Ovary (tissue), 9 donors: ENCODE measurements around the gene RASA3. TPM values are rescaled to one million over a fixed set of nuclear protein-coding genes. Genes with fewer than 3 reads are reported as not detected.

Experiments
- DNase-seq, 5 donors: peaks; one replicate each; pipeline ENCODE4 v3.0.0-alpha.2; 2019 to 2020
- H3K27ac ChIP-seq, 2 donors: fragments of 200-600 bp; one replicate each; pipeline versions ENCODE4 v1.5.1 to v1.8.0; 2019 to 2022
- H3K27me3 ChIP-seq: fragments of 200-600 bp; one replicate; pipeline ENCODE4 v1.8.0; 2022
- H3K36me3 ChIP-seq: fragments of 200-600 bp; sonication (generic); one replicate; pipeline ENCODE4 v1.5.1; 2019
- H3K4me1 ChIP-seq: one replicate; pipeline ENCODE4 v1.8.1; 2013; ENCODE audit warnings: mild to moderate bottlenecking, moderate library complexity; ENCODE audit not compliant: insufficient read depth
- H3K4me3 ChIP-seq: fragments of 200-600 bp; sonication (generic); one replicate; pipeline ENCODE4 v1.5.1; 2017
- H3K9me3 ChIP-seq, 2 donors: fragments of 200-600 bp in 1 of 2; sonication (generic) in 1 of 2; one replicate each; pipeline versions ENCODE4 v1.5.1 to v1.8.1; 2013 to 2019; ENCODE audit warnings: mild to moderate bottlenecking in 1 of 2, moderate library complexity in 1 of 2
- EP300 ChIP-seq: sonication (generic); formaldehyde crosslinking; IDR thresholded peaks from one replicate; pipeline ENCODE4 v1.6.1; 2017; ENCODE audit warnings: antibody characterized with exemption
- POLR2A ChIP-seq: fragments of 450-650 bp; IDR thresholded peaks from one replicate; pipeline ENCODE4 v1.6.1; 2017; ENCODE audit warnings: antibody characterized with exemption, mild to moderate bottlenecking, moderate library complexity
- WGBS, 3 donors: extraction: QIAGEN DNeasy Blood & Tissue Kit in 1 of 3; methylation state at CpG; one replicate each; pipeline versions ENCODE4 v1.1.5 to v1.1.7; 2013 to 2017; 5-methylcytosine and 5-hydroxymethylcytosine counted together
- intact Hi-C, 4 donors: fragments of 100-400 bp; cut with DNase I; formaldehyde crosslinking; loops; one replicate each; pipeline versions ENCODE4 v1.11.0 to v1.15.1; 2022 to 2023
- polyA plus RNA-seq, 2 donors: library from polyadenylated mRNA; stranded (reverse); fragments of 200-250 nt in 1 of 2; fragments of 350-450 nt in 1 of 2; fragmentation: Illumina TruSeq in 1 of 2; extraction: RNeasy Lipid Tissue Mini Kit (QIAGEN cat#74804) in 1 of 2; gene quantifications; one replicate each; pipeline ENCODE4 v1.2.3, GENCODE V29; 2013 to 2014
- total RNA-seq, 7 donors: library from RNA; depleted of rRNA in 2 of 7; stranded (reverse); fragments of >200 nt in 2 of 7; fragmentation: NEBNext Ultra II Directional in 3 of 7; extraction: Animal tissue kit (Norgen Biotek cat#: 25700) in 3 of 7; gene quantifications; one replicate each; pipeline versions ENCODE4 v1.1.0 to v1.2.4, GENCODE V29; 2016 to 2023
- TF ChIP-seq, protein P1 (sequence below), 3 donors: fragments of 450-650 bp in 2 of 3; fragments of 200-600 bp in 1 of 3; IDR thresholded peaks; one replicate each; pipeline versions ENCODE4 v1.5.1 to v1.8.0; 2016 to 2022; ENCODE audit warnings: antibody characterized with exemption in 3 of 3, mild to moderate bottlenecking in 1 of 3
- donor health status: DM: no; HTN: no; CAD: no; lungs with moderate emphysema.
- donor health status: DM: no; HTN: no; CAD: no.
- donor health status: Bipolar disorder and iron deficiency.
- donor health status: DM: yes; HTN: yes; CAD: no.
- donor health status: DM: no; HTN: no; CAD: no.
- donor health status: DM: yes; HTN: yes; CAD: no.

RASA3 gene
- total and polyA plus RNA-seq, 9 donors, result 5.4 to 16.9 (median 9.4) TPM

DNA sequence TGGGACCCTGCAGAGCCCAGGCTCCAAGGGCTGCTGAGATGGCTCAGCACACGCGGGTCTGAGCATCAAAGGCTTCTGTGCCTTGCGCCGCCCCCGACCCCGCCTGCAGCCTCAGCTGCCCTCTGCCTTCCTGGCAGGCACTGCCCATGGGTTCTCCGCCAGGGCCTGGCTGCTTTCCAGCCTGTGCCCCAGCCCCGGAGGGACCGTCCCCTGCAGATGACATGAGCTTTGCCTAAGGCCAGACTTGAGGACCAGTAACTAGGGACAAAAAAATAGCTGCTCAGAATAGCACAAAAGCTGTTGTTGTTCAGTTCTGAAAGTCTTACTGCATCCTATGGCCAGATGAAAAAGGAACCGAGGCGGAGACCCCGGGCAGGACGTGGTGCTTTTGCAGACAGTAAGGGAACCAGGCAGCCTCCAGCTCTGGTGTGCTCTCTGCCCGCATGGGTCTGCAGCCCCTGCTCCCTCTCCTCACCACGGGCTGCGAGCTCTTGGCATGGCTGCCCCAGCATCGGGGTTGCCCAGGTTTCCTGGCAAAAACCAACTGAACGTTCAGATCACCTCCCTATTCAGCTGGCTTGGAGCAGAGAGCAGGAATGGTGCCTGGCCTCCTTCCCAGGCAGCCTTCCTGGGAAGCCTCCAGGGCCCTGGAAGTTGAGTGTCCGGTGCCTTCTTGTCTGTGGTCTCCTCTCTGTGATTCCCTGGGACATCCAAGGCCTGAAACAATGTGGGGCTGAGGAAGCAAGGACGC lies 34.1 kb upstream of the RASA3 start:
- TF ChIP-seq POLR2A (no peak), EP300 (no peak)
- TF ChIP-seq, protein P1, sequence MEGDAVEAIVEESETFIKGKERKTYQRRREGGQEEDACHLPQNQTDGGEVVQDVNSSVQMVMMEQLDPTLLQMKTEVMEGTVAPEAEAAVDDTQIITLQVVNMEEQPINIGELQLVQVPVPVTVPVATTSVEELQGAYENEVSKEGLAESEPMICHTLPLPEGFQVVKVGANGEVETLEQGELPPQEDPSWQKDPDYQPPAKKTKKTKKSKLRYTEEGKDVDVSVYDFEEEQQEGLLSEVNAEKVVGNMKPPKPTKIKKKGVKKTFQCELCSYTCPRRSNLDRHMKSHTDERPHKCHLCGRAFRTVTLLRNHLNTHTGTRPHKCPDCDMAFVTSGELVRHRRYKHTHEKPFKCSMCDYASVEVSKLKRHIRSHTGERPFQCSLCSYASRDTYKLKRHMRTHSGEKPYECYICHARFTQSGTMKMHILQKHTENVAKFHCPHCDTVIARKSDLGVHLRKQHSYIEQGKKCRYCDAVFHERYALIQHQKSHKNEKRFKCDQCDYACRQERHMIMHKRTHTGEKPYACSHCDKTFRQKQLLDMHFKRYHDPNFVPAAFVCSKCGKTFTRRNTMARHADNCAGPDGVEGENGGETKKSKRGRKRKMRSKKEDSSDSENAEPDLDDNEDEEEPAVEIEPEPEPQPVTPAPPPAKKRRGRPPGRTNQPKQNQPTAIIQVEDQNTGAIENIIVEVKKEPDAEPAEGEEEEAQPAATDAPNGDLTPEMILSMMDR (IDR thresholded peaks at IDR 0.05), result no peak

DNA sequence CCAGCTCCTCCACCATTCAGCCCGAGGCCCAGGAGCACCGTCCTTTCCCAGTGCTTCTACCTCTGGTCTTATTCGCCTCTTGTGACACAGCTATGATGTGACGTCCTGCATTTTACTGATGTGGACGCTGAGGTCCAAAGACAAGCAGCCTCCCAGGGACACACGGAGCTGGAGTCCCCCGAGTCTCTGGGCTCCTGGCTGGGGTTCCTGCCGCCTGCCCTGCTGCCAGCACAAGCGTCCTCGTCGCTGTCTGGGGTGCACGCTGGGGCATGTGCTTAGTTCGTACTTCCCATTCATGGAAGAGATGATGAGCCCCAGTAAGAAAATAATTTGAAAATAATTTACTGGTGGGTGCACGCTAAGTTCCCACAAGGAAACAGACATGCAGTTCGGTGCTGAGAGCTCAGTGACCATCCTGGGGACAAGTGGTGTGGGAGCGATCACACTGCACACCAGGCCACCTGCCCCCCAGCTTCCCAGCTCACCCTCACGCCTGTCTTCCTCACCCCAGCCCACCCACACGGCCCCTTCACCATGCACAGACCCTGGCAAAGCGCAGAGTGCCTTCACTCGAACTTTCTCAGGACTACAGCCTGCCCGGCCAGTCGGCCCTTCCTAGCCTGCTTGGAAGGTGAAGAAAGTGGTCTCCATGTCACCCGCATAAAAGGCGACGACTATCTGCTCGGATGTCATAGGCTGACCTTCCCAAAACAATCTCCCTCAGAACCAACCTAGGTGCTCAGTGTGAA lies 32.4 kb upstream of the RASA3 start:
- Histone ChIP-seq H3K27me3 (no peaks in the 10 kb centered on the region), H3K4me3 (no peak overlapping the region), H3K9me3 (no peaks in the 10 kb centered on the region), H3K36me3 (no peaks in the 10 kb centered on the region), H3K4me1 (peaks cover 5% of the 10 kb centered on the region), H3K27ac (no peak overlapping the region)
- no peak for DNase-seq
- intact Hi-C loops, result no loop called here
- TF ChIP-seq EP300 (no peak), POLR2A (no peak)
- TF ChIP-seq, protein P1 (IDR thresholded peaks at IDR 0.05), result no peak
- 88 to 92% (median 91%) methylated on average over 26 of the region's 26 CpGs for WGBS, 3 donors

More for the DNA sequence above, 34.1 kb upstream of the RASA3 start:
- no peaks in the 10 kb centered on the region for H3K27me3 ChIP-seq
- intact Hi-C loops, result no loop called here
- H3K4me3 ChIP-seq, result no peak overlapping the region
- H3K4me1 ChIP-seq, result peaks cover 5% of the 10 kb centered on the region
- H3K36me3 ChIP-seq, result no peaks in the 10 kb centered on the region
- no peaks in the 10 kb centered on the region for H3K9me3 ChIP-seq
- H3K27ac ChIP-seq, result no peak overlapping the region
- WGBS, 3 donors, result 54 to 70% (median 68%) methylated on average over 20 of the region's 20 CpGs
- DNase-seq, result no peak

DNA sequence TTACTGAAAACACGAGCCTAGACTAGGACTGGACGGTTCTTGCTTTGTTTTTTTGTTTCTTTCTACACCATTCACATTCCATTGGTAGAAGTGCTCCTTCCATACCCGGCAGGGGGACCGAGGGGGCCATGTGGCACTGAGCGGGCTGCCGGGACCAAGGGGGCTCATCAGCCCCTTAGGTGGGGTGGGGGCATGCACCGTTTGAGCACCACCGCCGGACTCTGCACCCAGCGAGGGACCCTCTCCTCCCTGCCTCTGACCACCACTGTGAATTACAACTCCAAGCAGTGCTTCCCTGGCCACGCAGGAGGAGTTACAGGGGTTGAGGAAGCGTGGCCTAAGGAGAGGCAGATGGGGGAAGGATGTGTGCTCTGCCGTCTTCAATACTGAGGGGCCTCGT lies 31.6 kb upstream of the RASA3 start:
- H3K4me3 ChIP-seq, result no peak overlapping the region
- DNase-seq, result no peak
- H3K9me3 ChIP-seq, result no peaks in the 10 kb centered on the region
- 85 to 91% (median 86%) methylated on average over 14 of the region's 14 CpGs for WGBS, 3 donors
- TF ChIP-seq POLR2A (no peak), EP300 (no peak)
- TF ChIP-seq, protein P1 (IDR thresholded peaks at IDR 0.05), result no peak
- H3K4me1 ChIP-seq, result peaks cover 5% of the 10 kb centered on the region
- intact Hi-C loops, result no loop called here
- H3K27me3 ChIP-seq, result no peaks in the 10 kb centered on the region
- no peak overlapping the region for H3K27ac ChIP-seq
- H3K36me3 ChIP-seq, result no peaks in the 10 kb centered on the region

DNA sequence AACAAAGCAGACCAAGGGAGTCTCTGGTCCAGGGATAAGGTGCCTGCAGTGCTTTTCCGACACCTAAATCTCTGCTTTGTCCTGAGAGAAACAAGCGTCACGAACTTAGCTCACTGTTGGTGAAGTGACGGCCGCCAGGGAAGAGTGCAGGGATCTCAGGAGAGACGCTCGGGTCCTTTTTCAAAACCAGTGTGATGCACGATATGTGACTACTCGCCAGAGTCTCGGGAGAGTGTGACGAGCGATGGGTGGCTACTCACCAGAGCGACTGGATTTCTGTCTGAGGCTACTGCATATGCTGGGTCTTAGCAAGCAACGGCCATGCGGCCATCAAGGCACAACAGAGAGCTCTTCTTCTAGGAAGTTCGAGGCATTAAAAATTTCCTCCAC lies 30.1 kb upstream of the RASA3 start:
- H3K27me3 ChIP-seq, result no peaks in the 10 kb centered on the region
- no peak overlapping the region for H3K4me3 ChIP-seq
- TF ChIP-seq, protein P1 (IDR thresholded peaks at IDR 0.05), result no peak
- TF ChIP-seq EP300 (no peak), POLR2A (no peak)
- no peak for DNase-seq
- no peaks in the 10 kb centered on the region for H3K9me3 ChIP-seq
- H3K36me3 ChIP-seq, result no peaks in the 10 kb centered on the region
- H3K4me1 ChIP-seq, result peaks cover 5% of the 10 kb centered on the region
- H3K27ac ChIP-seq, result no peak overlapping the region
- intact Hi-C loops, result no loop called here
- WGBS, 3 donors, result 53 to 63% (median 55%) methylated on average over 16 of the region's 16 CpGs
